ENCODE results near the gene COPS3.
A peak's percentile ranks its signal among the peaks of the same experiment; 100 is the strongest.

The COPS3 gene

DNA sequence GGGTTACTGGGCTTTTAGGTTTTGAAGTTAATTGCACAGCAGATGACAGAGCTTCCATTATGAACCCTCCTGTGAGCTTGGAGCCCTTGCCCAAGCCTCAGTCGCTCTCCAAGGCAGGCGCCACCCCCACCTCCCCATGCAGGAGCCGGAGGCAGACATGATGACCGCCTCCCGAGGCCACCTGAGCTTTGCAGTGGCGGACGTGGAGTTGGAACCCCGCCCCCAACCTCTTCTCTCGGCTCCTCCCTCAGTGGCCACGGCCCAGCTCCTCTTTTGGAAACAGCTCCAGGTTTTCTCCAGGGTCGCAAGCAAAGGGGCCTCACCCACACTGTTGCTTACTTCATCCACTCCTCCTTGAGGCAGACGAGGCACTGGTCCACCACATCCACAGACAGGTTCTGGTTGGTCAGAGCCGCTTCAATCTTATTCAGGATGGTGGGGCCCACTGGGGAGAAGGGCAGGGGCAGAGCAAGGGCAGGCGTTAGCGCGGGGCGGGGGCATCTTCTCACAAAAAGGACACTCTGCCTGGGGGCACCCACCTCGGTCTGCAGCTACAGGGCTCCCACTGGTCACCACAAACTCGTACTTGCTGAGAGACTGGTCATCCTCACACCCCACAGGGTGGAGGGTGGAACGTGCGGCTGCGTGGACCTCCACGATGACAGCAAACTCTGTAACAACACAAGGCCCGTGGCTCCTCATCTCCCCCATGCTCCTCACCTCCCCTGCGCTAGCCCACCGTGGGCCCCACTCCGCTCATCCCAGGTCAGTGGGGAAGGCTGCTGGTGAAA is 66.2 kb downstream of the COPS3 start:
- no peak for DNase-seq

DNA sequence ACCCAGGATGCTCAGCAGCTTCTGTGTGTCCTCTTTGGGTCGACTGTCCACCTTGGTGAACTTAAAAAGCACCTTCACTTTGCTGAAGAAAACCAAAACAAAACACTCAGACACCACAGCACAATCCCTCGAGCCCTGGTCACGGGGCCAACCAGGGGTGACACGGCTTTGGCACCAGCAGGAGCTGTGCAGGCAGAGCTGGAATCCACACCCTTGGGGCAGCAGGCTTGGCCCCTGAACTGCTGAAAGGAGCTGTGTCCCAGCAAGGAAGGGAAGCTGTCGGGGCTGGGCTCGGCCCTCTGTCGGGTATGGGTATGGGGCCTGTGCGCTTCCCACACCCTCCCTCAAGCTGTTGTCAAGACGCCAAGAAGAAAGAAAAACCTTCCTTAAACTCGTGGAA is 67.3 kb downstream of the COPS3 start:
- DNase-seq: no peak

DNA sequence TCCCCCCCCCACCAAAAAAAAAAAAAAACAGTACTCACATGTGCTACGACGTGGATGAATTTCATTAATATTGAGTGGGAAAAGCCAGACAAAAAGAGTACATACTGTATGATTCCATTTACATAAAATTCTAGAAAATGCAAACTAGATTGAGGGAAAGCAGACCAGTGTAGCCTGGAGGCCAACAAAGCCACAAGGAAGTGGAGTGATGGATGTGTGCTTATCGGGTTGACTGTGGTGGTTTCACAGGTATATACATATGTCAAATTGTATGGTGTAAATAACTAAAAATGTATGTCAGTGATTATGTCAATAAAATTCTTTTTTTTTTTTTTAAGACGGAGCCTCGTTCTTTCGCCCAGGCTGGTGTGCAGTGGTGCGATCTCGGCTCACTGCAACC is 73.0 kb downstream of the COPS3 start:
- DNase-seq: no peak

GRCh38 chr17:17206913-17207335 is 74.1 kb downstream of the COPS3 start:
- DNase-seq: no peak

DNA sequence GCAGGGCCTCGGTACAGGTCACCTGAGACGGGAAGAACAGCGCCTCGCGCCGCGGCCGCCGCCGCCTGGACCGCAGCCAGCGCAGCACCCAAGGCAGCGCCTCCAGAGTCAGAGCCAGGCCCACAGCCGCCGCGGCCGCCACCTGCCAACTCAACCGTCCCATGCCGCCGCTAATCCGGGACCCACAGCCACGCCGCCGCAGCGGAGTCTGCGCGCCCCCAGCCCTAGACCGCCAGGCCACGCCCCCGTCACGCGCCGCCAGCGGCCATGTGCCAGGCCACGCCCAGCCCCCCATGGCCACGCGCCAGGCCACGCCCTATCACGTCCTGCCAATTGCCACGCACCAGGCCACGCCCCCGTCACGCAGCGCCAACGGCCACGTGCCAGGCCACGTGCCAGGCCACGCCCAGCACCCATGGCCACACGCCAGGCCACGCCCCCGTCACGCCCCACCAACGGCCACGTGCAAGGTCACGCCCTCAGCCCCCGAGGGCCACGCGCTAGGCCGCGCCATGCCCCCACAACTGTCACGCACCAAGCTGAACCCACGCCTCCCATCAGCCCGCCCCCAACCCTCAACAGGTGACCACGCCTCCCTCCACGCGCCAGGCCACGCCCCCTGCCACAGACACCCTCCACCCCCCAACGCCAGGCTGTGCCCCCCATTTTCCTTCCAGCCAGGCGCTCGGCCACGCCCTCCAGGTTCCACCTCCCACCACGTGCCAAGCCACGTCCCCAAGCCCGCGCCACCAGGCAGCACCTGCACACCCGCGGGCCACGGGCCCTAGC is 74.7 kb downstream of the COPS3 start, which contains the start of gene PLD6:
PLD6 (minus strand) TSS at position 210 of the 789 bp plus-strand sequence; CDS start at position 163, 47 bp downstream.
- peak; percentile 23 for DNase-seq

GRCh38 chr17:17205368-17206123 is 75.5 kb downstream of the COPS3 start:
- DNase-seq: peak; percentile 18

GRCh38 chr17:17204635-17205231 is 76.3 kb downstream of the COPS3 start:
- no peak for DNase-seq

- DNase-seq: no peak
Measured at GRCh38 chr17:17204041-17204591, 76.9 kb downstream of the COPS3 start.

DNA sequence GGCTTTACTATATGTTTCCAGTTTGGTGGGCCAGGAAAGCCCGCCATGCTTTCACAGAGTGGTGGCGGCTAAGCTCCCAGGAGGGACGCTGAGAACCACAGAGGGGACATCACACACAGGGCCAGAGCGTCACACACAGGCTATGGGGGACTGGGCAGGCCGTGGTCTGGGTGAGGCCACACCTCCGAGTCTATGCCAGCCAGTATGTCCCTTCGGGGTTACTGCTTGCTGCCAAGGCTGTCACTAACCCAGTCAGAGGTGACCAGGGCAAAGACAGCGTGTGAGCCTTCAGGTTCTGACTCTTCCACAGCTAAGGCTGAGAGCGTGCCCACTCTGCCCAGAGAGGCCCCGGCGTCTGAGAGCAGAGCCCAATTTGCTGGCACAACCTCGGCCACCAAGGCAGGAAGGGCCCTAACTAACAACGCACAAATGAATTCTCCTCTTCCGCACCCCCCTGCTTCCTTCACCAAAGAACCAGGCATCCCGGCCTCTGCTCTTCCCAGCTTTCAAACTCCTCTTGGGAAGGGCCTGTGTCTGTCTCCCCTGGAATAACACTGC is 77.8 kb downstream of the COPS3 start:
- no peak for DNase-seq

DNA sequence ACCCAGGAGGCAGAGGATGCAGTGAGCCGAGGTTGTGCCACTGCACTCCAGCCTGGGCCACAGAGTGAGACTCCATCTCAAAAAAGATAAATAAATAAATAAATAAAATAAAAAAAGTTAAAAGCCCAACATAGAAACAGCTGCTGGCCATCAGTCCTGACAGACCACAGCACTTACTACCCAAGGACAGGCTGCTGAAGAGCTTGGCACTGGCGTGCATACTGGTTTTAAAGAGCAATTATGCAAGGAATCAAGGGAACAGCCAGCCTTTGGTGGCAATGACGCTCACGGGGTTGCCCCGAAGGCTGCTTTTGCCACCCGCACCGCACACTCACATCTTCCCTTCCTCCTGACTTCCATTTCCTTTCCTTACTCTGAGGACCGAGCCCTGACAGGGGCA is 79.1 kb downstream of the COPS3 start:
- no peak for DNase-seq

GRCh38 chr17:17201271-17201670 is 79.8 kb downstream of the COPS3 start:
- DNase-seq: no peak

- DNase-seq: no peak
Measured at GRCh38 chr17:17200831-17201230, 80.2 kb downstream of the COPS3 start.

GRCh38 chr17:17200311-17200710 is 80.7 kb downstream of the COPS3 start:
- DNase-seq: no peak

DNA sequence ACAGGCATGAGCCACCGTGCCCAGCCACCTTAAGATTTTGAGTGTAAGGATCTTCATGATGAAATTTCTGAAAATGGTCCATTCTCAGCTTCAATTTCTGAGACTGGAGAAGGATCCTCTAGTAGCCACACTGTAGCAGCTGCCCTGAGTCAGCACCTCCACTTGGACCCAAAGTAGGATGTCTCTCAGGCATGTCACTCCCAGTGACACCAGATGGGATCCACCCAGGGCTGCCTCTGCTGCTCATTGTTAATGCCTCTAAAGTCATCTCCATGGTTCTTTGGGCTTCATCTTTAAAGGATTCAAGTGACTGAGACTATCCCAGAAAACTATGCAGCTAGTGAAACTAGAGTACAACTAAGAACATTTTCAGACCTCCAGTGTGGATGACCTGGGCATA is 82.8 kb downstream of the COPS3 start:
- no peak for DNase-seq

GRCh38 chr17:17196776-17197175 is 84.3 kb downstream of the COPS3 start:
- DNase-seq: no peak

Measured in NCI-H748 treated with DMSO at 0.1 percent for 48 hours (cell line).